ENCODE data around the gene RLBP1. TPM values are rescaled to one million over a fixed set of nuclear protein-coding genes. Genes with fewer than 3 reads are reported as not detected.
"Not testable (repeated sequence)": the region's sequence is repeated elsewhere in the genome, so short reads cannot be mapped to it uniquely, and the experiment has no call there.

The RLBP1 gene
- polyA plus RNA-seq (2013, experiment 1 of 4) = 0.61 TPM
- 0.75 TPM for polyA plus RNA-seq (2013, experiment 2 of 4)
- polyA plus RNA-seq (2013, experiment 3 of 4) = 0.27 TPM
- 0.77 TPM for polyA plus RNA-seq (2013, experiment 4 of 4)

DNA sequence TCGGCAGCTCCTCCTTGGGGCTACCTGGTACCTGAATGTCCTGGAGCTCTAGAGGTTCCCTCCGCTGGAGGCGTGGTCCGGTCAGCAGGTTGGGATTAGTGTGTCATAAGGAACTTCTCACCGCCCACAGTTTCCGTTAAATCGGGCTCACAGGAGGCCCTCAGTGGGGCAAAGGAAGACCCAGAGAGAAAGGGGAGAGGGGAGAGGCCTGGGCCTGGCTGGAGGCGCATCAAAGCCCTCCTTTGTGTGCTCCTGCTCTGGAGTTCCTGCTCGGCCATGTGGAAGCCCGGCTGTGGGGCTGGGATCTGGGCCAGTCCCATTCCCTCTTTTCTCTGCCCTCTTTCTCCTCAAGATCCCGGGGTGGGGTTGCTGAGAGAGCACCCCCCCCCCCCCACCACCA is at the start of gene RLBP1:
TSS of gene RLBP1 (minus strand) at position 37 of the 400 bp plus-strand sequence. CDS start 2,604 bp downstream, outside the sequence.
- Histone ChIP-seq H3K36me3 (ENCODE audit: control insufficient read depth, insufficient read depth, low read length) (no peaks in the 10 kb centered on the region), H3K9me3 (ENCODE audit: control insufficient read depth, low read length) (no peaks in the 10 kb centered on the region), H3K4me1 (ENCODE audit: control insufficient read depth, insufficient read depth, low read length) (peaks cover 9% of the 10 kb centered on the region), H3K27ac (ENCODE audit: insufficient read depth, low read depth, low read length, poor library complexity, severe bottlenecking) (no peak within 1 kb of the TSS), H3K27me3 (ENCODE audit: control insufficient read depth, insufficient read depth, low read length, poor library complexity, severe bottlenecking) (no peaks in the 10 kb centered on the region), H3K4me3 (ENCODE audit: insufficient read depth, low read depth, low read length) (no peak within 1 kb of the TSS)
- WGBS, 2 experiments = 80 to 85% methylated on average over 10 to 11 of the region's 11 CpGs

- H3K4me1 ChIP-seq (ENCODE audit: control insufficient read depth, insufficient read depth, low read length); H3K27me3 ChIP-seq (ENCODE audit: control insufficient read depth, insufficient read depth, low read length, poor library complexity, severe bottlenecking); H3K9me3 ChIP-seq (ENCODE audit: control insufficient read depth, low read length); H3K4me3 ChIP-seq (ENCODE audit: insufficient read depth, low read depth, low read length); H3K27ac ChIP-seq (ENCODE audit: insufficient read depth, low read depth, low read length, poor library complexity, severe bottlenecking): not testable (repeated sequence)
- WGBS, 2 experiments = 96 to 100% methylated on average over 2 to 5 of the region's 5 CpGs
- peaks cover 27% of the 10 kb centered on the region for H3K36me3 ChIP-seq (ENCODE audit: control insufficient read depth, insufficient read depth, low read length)
Measured at GRCh38 chr15:89250142-89250541, 28.8 kb upstream of the RLBP1 start.

GRCh38 chr15:89248584-89248983 is 27.2 kb upstream of the RLBP1 start:
- WGBS, 2 experiments = 94 to 97% methylated on average over 1 to 2 of the region's 2 CpGs
- Histone ChIP-seq H3K36me3 (ENCODE audit: control insufficient read depth, insufficient read depth, low read length) (peaks cover 17% of the 10 kb centered on the region), H3K27me3 (ENCODE audit: control insufficient read depth, insufficient read depth, low read length, poor library complexity, severe bottlenecking) (no peaks in the 10 kb centered on the region), H3K4me1 (ENCODE audit: control insufficient read depth, insufficient read depth, low read length) (peaks cover 9% of the 10 kb centered on the region), H3K4me3 (ENCODE audit: insufficient read depth, low read depth, low read length) (no peak overlapping the region), H3K9me3 (ENCODE audit: control insufficient read depth, low read length) (no peaks in the 10 kb centered on the region), H3K27ac (ENCODE audit: insufficient read depth, low read depth, low read length, poor library complexity, severe bottlenecking) (no peak overlapping the region)

- no peak overlapping the region for H3K4me3 ChIP-seq (ENCODE audit: insufficient read depth, low read depth, low read length)
- no peak overlapping the region for H3K27ac ChIP-seq (ENCODE audit: insufficient read depth, low read depth, low read length, poor library complexity, severe bottlenecking)
- peaks cover 17% of the 10 kb centered on the region for H3K36me3 ChIP-seq (ENCODE audit: control insufficient read depth, insufficient read depth, low read length)
- peaks cover 9% of the 10 kb centered on the region for H3K4me1 ChIP-seq (ENCODE audit: control insufficient read depth, insufficient read depth, low read length)
- H3K9me3 ChIP-seq (ENCODE audit: control insufficient read depth, low read length) = no peaks in the 10 kb centered on the region
- no peaks in the 10 kb centered on the region for H3K27me3 ChIP-seq (ENCODE audit: control insufficient read depth, insufficient read depth, low read length, poor library complexity, severe bottlenecking)
- 89 to 99% methylated on average over 1 to 2 of the region's 2 CpGs for WGBS, 2 experiments
Measured at GRCh38 chr15:89247446-89247845, 26.1 kb upstream of the RLBP1 start.

GRCh38 chr15:89244574-89244903 is 23.2 kb upstream of the RLBP1 start:
- peaks cover 9% of the 10 kb centered on the region for H3K4me1 ChIP-seq (ENCODE audit: control insufficient read depth, insufficient read depth, low read length)
- WGBS, 2 experiments = 0% methylated on average over 6 of the region's 6 CpGs
- no peaks in the 10 kb centered on the region for H3K9me3 ChIP-seq (ENCODE audit: control insufficient read depth, low read length)
- H3K27ac ChIP-seq (ENCODE audit: insufficient read depth, low read depth, low read length, poor library complexity, severe bottlenecking) = no peak overlapping the region
- H3K27me3 ChIP-seq (ENCODE audit: control insufficient read depth, insufficient read depth, low read length, poor library complexity, severe bottlenecking) = no peaks in the 10 kb centered on the region
- peak overlapping the region; percentile 69 for H3K4me3 ChIP-seq (ENCODE audit: insufficient read depth, low read depth, low read length)
- H3K36me3 ChIP-seq (ENCODE audit: control insufficient read depth, insufficient read depth, low read length) = peaks cover 12% of the 10 kb centered on the region

- WGBS, 2 experiments = 0 to 1% methylated on average over 69 of the region's 69 CpGs
- H3K4me3 ChIP-seq (ENCODE audit: insufficient read depth, low read depth, low read length) = peak within 1 kb of the TSS; percentile 69
- H3K9me3 ChIP-seq (ENCODE audit: control insufficient read depth, low read length) = no peaks in the 10 kb centered on the region
- no peaks in the 10 kb centered on the region for H3K27me3 ChIP-seq (ENCODE audit: control insufficient read depth, insufficient read depth, low read length, poor library complexity, severe bottlenecking)
- peaks cover 6% of the 10 kb centered on the region for H3K36me3 ChIP-seq (ENCODE audit: control insufficient read depth, insufficient read depth, low read length)
- peaks cover 9% of the 10 kb centered on the region for H3K4me1 ChIP-seq (ENCODE audit: control insufficient read depth, insufficient read depth, low read length)
- peak within 1 kb of the TSS; percentile 11 for H3K27ac ChIP-seq (ENCODE audit: insufficient read depth, low read depth, low read length, poor library complexity, severe bottlenecking)
Measured at GRCh38 chr15:89243691-89244573, 22.6 kb upstream of the RLBP1 start, which contains the start of gene FANCI. Gene FANCI (plus strand): TSS chr15:89243979. CDS start chr15:89247648, 3,669 bp downstream.

DNA sequence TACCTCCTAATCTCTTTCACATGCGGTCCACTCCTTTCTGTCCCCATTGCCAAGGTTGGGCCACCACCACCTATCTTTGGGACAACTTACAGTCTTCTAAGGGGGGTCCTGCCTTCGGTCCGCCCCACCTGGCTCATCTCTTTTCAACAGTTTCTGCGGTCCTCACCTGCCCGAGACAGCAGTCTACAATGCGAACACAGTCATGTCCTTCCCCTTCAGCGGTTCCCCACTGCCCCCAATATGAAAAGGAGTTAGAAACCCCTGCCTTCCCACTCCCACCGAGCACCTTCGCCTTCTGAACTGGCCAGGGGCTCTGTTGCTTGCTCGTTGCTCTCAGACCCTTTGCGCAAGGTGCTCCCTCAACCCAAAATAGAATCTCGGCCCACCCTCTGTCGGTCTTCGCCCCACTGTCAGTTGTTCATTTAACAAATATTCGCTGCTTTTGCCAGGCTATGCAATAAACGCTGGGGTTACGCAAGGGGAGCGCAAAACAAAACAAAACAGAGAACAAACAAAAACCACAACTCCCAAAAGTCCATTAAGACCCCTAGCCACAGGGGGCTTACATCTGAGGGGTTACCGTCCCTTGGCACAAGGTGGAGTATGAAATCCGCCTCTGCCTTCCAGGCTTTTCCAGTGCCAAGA is 21.8 kb upstream of the RLBP1 start:
- whole genome bisulfite sequencing, 2 experiments = 82% methylated on average over 20 of the region's 20 CpGs
- H3K27me3 ChIP-seq (ENCODE audit: control insufficient read depth, insufficient read depth, low read length, poor library complexity, severe bottlenecking) = no peaks in the 10 kb centered on the region
- no peaks in the 10 kb centered on the region for H3K9me3 ChIP-seq (ENCODE audit: control insufficient read depth, low read length)
- no peaks in the 10 kb centered on the region for H3K36me3 ChIP-seq (ENCODE audit: control insufficient read depth, insufficient read depth, low read length)
- H3K4me1 ChIP-seq (ENCODE audit: control insufficient read depth, insufficient read depth, low read length) = peaks cover 9% of the 10 kb centered on the region
- no peak overlapping the region for H3K27ac ChIP-seq (ENCODE audit: insufficient read depth, low read depth, low read length, poor library complexity, severe bottlenecking)
- peak overlapping the region; percentile 69 for H3K4me3 ChIP-seq (ENCODE audit: insufficient read depth, low read depth, low read length)

DNA sequence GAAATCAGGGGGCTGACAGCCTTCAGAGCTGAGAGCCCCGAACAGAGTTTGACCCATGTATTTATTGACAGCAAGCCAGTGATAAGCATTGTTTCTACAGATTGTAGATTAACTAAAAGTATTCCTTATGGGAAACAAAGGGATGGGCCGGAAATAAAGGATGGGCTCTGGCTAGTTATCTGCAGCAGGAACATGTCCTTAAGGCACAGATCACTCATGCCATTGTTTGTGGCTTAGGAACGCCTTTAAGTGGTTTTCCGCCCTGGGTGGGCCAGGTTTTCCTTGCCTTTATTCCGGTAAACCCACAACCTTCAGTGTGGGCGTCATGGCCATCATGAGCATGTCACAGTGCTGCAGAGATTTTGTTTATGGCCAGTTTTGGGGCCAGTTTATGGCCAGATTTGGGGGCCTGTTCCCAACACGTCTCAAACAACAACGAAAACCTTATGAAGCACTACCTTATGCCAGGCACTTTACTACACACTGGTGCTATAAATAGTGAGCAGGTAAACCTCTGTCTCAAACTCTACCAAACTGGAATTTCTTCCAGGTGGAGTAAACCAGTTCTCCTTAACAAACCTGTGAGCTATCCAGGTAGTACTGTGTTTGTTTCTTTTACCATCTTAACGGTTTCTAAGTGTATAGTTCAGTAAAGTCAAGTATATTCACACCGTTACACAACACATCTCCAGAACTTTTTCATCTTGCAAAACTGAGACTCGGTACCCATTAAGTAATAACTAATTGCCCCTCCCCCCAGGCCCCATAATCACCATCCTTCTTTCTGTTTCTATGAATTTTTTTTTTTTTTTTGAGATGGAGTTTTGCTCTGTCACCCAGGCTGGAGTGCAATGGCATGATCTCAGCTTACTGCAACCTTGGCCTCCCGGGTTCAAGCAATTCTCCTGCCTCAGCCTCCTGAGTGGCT is 18.8 kb upstream of the RLBP1 start:
- not testable (repeated sequence) for H3K36me3 ChIP-seq (ENCODE audit: control insufficient read depth, insufficient read depth, low read length); H3K27ac ChIP-seq (ENCODE audit: insufficient read depth, low read depth, low read length, poor library complexity, severe bottlenecking); H3K4me3 ChIP-seq (ENCODE audit: insufficient read depth, low read depth, low read length); H3K9me3 ChIP-seq (ENCODE audit: control insufficient read depth, low read length); H3K4me1 ChIP-seq (ENCODE audit: control insufficient read depth, insufficient read depth, low read length); H3K27me3 ChIP-seq (ENCODE audit: control insufficient read depth, insufficient read depth, low read length, poor library complexity, severe bottlenecking)
- 92% methylated on average over 12 of the region's 12 CpGs for WGBS, 2 experiments

DNA sequence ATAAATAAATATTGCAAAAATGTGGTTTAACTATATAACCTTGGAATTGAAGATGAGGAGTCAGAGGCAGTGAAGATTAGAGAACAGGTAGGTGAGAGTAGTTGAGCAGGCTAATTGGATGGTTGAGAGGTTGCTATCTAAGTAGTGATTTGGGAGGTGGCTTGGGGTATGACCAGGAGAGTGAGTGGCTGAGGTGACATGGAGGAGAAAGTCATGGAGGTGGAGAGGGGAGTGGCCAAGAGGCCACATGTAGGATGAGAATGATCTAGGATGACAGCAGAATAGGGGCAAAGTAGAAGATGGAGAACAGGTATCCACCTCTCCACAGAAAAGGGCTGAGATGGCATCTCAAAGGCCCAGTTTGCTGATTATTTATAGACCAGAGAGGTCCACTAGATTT is 10.5 kb upstream of the RLBP1 start:
- Histone ChIP-seq H3K9me3 (ENCODE audit: control insufficient read depth, low read length) (no peaks in the 10 kb centered on the region), H3K36me3 (ENCODE audit: control insufficient read depth, insufficient read depth, low read length) (no peaks in the 10 kb centered on the region), H3K27ac (ENCODE audit: insufficient read depth, low read depth, low read length, poor library complexity, severe bottlenecking) (no peak overlapping the region), H3K4me1 (ENCODE audit: control insufficient read depth, insufficient read depth, low read length) (no peaks in the 10 kb centered on the region), H3K4me3 (ENCODE audit: insufficient read depth, low read depth, low read length) (no peak overlapping the region), H3K27me3 (ENCODE audit: control insufficient read depth, insufficient read depth, low read length, poor library complexity, severe bottlenecking) (peaks cover 3% of the 10 kb centered on the region)
